ENCODE data around the gene SLC51A.
"Not testable (repeated sequence)": the region's sequence is repeated elsewhere in the genome, so short reads cannot be mapped to it uniquely, and the experiment has no call there.

SLC51A gene

GRCh38 chr3:196202516-196202970, 13.8 kb upstream of the SLC51A start:
- no peaks in the 10 kb centered on the region for H4K20me1 ChIP-seq
- H3K4me1 ChIP-seq = peaks cover 47% of the 10 kb centered on the region
- no peaks in the 10 kb centered on the region for H3K36me3 ChIP-seq
- peak overlapping the region; percentile 78 for H3K4me2 ChIP-seq
- peak overlapping the region; percentile 57; the same call in 1 of the 2 replicates for H3K9ac ChIP-seq
- H3K27ac ChIP-seq = peak overlapping the region; percentile 51; the same call in 1 of the 2 replicates
- H3K27me3 ChIP-seq = no peaks in the 10 kb centered on the region
- TF ChIP-seq Cebpa-rat (IDR thresholded peaks at IDR 0.05) = no peak
- H3K9me3 ChIP-seq = peaks cover 7% of the 10 kb centered on the region; the same call in 1 of the 2 replicates
- no peak overlapping the region for H3K4me3 ChIP-seq

GRCh38 chr3:196203846-196204245, 12.5 kb upstream of the SLC51A start:
- peaks cover 7% of the 10 kb centered on the region; the same call in 1 of the 2 replicates for H3K9me3 ChIP-seq
- no peaks in the 10 kb centered on the region for H3K36me3 ChIP-seq
- no peak for TF ChIP-seq Cebpa-rat (IDR thresholded peaks at IDR 0.05)
- peaks cover 37% of the 10 kb centered on the region for H3K4me1 ChIP-seq
- H3K27ac ChIP-seq = peak overlapping the region; percentile 50
- peak overlapping the region; percentile 50 for H3K9ac ChIP-seq
- peak overlapping the region; percentile 78 for H3K4me2 ChIP-seq
- no peaks in the 10 kb centered on the region for H3K27me3 ChIP-seq
- no peaks in the 10 kb centered on the region for H4K20me1 ChIP-seq
- peak overlapping the region; percentile 16; the same call in 1 of the 2 replicates for H3K4me3 ChIP-seq

DNA sequence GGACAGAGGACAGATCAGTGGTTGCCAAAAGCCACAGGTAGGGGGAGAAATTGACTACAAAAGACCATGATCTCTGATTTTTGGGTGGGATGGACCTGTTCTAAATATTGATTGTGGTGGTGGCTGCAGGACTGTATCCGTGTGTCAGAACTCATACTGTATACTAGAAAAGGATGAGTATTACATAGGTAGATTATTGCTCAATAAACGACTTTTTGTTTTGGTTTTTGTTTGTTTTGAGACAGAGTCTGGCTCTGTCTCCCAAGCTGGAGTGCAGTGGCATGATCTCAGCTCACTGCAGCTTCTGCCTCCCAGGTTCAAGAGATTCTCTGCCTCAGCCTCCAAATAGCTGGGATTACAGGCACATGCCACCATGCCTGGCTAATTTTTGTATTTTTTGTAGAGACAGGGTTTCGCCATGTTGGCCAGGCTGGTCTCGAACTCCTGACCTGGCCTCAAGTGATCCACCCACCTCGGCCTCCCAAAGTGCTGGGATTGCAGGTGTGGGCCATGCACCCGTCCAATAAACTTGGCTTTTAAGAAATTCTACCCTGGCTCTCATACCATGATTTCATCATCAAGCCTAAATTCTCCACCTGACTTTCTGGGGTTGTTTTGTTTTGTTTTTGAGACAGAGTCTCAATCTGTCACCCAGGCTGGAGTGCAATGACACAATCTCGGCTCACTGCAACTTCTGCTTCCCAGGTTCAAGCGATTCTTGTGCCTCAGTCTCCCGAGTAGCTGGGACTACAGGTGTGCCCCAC, 10.7 kb upstream of the SLC51A start:
- peak; percentile 5; the same call in 1 of the 2 replicates for TF ChIP-seq Cebpa-rat (IDR thresholded peaks at IDR 0.05)
- H3K9me3 ChIP-seq, H3K27me3 ChIP-seq, H3K27ac ChIP-seq, H4K20me1 ChIP-seq, H3K9ac ChIP-seq, H3K4me3 ChIP-seq, H3K4me2 ChIP-seq, H3K36me3 ChIP-seq: not testable (repeated sequence)
- H3K4me1 ChIP-seq = peaks cover 47% of the 10 kb centered on the region

- peaks cover 44% of the 10 kb centered on the region for H3K4me1 ChIP-seq
- no peak for TF ChIP-seq Cebpa-rat (IDR thresholded peaks at IDR 0.05)
- no peaks in the 10 kb centered on the region for H3K36me3 ChIP-seq
- H3K4me3 ChIP-seq = no peak overlapping the region
- no peak overlapping the region for H3K9ac ChIP-seq
- H3K9me3 ChIP-seq = peaks cover 7% of the 10 kb centered on the region; the same call in 1 of the 2 replicates
- no peak overlapping the region for H3K27ac ChIP-seq
- no peaks in the 10 kb centered on the region for H3K27me3 ChIP-seq
- H4K20me1 ChIP-seq = no peaks in the 10 kb centered on the region
- peak overlapping the region; percentile 17; the same call in 1 of the 2 replicates for H3K4me2 ChIP-seq
Observed at GRCh38 chr3:196207159-196207832, 9.0 kb upstream of the SLC51A start.

DNA sequence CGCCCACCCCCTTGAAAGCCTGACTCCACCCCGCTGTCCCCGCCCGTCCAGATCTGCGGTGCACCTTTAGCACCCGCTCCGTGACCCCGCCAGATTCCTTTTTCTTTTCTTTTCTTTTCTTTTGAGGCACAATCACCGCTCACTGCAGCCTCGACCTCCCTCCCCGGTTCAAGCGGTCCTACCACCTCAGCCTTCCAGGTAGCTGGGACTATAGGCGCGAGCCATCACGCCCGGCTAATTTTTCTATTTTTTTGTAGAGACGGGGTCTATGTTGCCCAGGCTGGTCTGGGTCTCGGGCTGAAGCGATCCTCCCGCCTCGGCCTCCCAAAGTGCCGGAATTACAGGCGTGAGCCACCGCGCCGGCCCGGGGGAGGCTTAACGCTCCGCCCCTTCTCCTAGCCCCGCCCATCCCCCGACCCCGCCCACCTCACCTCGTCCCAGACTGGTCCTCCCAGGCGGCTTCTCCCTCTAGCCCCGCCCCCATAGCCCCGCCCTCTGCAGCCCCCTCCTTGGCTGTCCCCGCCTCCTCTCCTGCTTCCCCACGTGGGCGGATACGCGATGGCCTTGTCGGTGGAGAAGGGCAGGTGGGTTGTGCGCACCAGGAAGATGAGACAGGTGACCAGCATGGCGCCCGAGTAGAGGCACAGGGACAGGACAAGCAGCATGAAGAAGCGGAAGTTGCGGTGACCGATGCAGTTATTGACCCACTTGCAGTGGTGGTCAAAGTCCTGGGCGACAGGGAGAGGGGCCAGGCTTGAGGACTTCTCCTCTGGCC, 8.3 kb upstream of the SLC51A start:
- Histone ChIP-seq H3K9ac (no peak overlapping the region), H3K27me3 (no peaks in the 10 kb centered on the region), H3K4me3 (no peak overlapping the region; the same call in 1 of the 2 replicates), H3K27ac (no peak overlapping the region), H3K9me3 (peaks cover 7% of the 10 kb centered on the region; the same call in 1 of the 2 replicates), H3K36me3 (no peaks in the 10 kb centered on the region), H3K4me1 (peaks cover 36% of the 10 kb centered on the region), H4K20me1 (no peaks in the 10 kb centered on the region), H3K4me2 (peak overlapping the region; percentile 54)
- no peak for TF ChIP-seq Cebpa-rat (IDR thresholded peaks at IDR 0.05)

DNA sequence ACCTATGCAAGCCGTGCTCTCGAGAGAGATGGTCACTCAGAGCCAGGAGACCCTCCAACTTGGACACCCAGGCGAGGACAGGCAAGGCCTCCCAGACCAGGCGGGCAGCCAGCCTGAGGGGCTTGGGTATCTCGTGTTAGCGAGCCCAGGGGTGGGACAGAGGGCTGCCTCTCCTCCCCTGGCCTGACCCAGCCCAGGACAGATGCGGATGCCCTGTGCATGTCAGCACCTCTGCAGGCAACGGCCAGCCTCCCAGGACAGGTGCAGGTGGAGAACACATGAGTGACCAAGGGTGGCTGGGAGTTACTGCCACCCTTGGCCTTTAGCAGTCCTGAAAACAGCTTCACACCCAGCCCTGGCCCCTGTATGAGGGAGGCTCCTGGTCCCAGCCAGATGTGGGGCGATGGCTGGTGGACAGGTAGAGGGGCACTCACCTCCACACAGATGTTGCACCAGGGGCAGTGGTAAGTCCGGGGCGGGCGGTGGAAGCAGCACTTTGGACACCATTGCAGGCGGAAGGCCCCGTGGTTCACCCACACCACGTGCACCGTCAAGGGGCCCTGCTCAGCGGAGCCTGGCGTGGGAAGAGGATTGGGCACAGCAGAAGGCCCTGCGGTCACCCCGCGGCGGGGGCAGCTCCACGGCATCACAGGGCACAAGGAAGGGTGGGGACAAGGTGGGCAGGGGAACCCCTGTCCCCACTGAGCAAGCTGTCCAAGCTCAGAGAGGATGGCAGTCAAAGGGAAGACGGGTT, 7.2 kb upstream of the SLC51A start:
- peaks cover 25% of the 10 kb centered on the region for H3K4me1 ChIP-seq
- no peak overlapping the region for H3K4me3 ChIP-seq
- H3K36me3 ChIP-seq = no peaks in the 10 kb centered on the region
- peaks cover 7% of the 10 kb centered on the region; the same call in 1 of the 2 replicates for H3K9me3 ChIP-seq
- no peaks in the 10 kb centered on the region for H4K20me1 ChIP-seq
- H3K9ac ChIP-seq = no peak overlapping the region
- no peaks in the 10 kb centered on the region for H3K27me3 ChIP-seq
- peak overlapping the region; percentile 28; the same call in 1 of the 2 replicates for H3K4me2 ChIP-seq
- no peak for TF ChIP-seq Cebpa-rat (IDR thresholded peaks at IDR 0.05)
- no peak overlapping the region for H3K27ac ChIP-seq

DNA sequence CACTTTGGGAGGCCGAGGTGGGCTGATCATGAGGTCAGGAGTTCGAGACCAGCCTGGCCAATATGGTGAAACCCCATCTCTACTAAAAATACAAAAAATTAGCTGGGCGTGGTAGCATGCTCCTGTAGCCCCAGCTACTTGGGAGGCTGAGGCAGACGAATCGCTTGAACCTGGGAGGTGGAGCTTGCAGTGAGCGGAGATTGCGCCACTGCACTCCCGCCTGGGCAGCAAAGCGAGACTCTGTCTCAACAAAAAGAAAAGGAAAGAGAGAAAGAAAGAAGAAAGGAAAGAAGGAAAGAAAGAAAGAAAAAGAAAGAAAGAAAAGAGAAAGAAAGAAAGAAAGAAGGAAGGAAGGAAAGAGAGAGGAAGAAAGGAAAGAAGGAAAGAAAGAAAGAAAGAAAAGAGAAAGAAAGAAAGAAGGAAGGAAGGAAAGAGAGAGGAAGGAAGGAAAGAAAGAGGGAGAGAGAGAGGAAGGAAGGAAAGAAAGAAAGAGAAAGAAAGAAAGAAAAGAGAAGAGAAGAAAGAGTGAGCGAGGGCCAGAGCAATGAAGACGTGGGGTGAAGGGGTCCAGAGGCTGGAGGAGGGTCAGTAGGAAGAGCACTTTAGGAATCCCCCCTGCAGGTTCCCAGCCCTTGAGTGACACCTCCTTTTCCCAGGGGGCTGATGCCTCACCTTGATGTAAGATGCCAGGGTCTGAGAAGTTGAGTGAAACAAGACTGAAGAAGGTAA, 6.2 kb upstream of the SLC51A start:
- not testable (repeated sequence) for H3K9me3 ChIP-seq, H3K36me3 ChIP-seq, H3K27me3 ChIP-seq, H3K4me3 ChIP-seq, H3K4me2 ChIP-seq, H3K9ac ChIP-seq, H4K20me1 ChIP-seq, H3K27ac ChIP-seq
- H3K4me1 ChIP-seq = peaks cover 23% of the 10 kb centered on the region

- H3K9me3 ChIP-seq = peaks cover 7% of the 10 kb centered on the region; the same call in 1 of the 2 replicates
- H3K27me3 ChIP-seq = no peaks in the 10 kb centered on the region
- no peaks in the 10 kb centered on the region for H4K20me1 ChIP-seq
- H3K4me2 ChIP-seq = no peak within 1 kb of the TSS
- H3K4me3 ChIP-seq = no peak within 1 kb of the TSS
- TF ChIP-seq Cebpa-rat (IDR thresholded peaks at IDR 0.05) = no peak
- H3K9ac ChIP-seq = no peak within 1 kb of the TSS
- H3K4me1 ChIP-seq = peaks cover 29% of the 10 kb centered on the region
- no peaks in the 10 kb centered on the region for H3K36me3 ChIP-seq
- no peak within 1 kb of the TSS for H3K27ac ChIP-seq
Observed at GRCh38 chr3:196210673-196211556, 5.4 kb upstream of the SLC51A start, which contains the start of gene ZDHHC19. Gene ZDHHC19, minus strand, starts transcription at chr3:196211400. Its CDS starts 85 bp downstream, at chr3:196211315.

Data from BLaER1 (cell line).